ENCODE results near the gene BCAR3.

The BCAR3 gene

GRCh38 chr1:93658188-93658587 is 23.4 kb downstream of the BCAR3 start:
- no peaks in the 10 kb centered on the region for H3K27me3 ChIP-seq (ENCODE audit: control insufficient read depth in 1 of 2, insufficient read depth in 1 of 2, low read length in 2 of 2)
- H3K4me3 ChIP-seq (ENCODE audit: insufficient read depth in 1 of 2, low read depth in 1 of 2, low read length in 2 of 2) = no peak overlapping the region
- H3K4ac ChIP-seq (ENCODE audit: low read depth in 1 of 2, low read length in 2 of 2) = no peak overlapping the region
- DNase-seq = no peak
- H3K14ac ChIP-seq (ENCODE audit: low read length in 2 of 2) = no peak overlapping the region
- H3K9ac ChIP-seq (ENCODE audit: low read length) = no peak overlapping the region
- H3K79me1 ChIP-seq (replicated peaks; ENCODE audit: low read length, poor library complexity, severe bottlenecking) = peaks cover 19% of the 10 kb centered on the region
- no peak overlapping the region for H2BK15ac ChIP-seq (ENCODE audit: low read depth, poor library complexity, severe bottlenecking)
- no peak overlapping the region for H2BK12ac ChIP-seq (ENCODE audit: low read length in 2 of 2)
- H3K18ac ChIP-seq (ENCODE audit: low read depth in 1 of 2, low read length in 2 of 2) = no peak overlapping the region
- H3K4me2 ChIP-seq (ENCODE audit: low read length, poor library complexity, severe bottlenecking) = no peak overlapping the region
- H3K23ac ChIP-seq (ENCODE audit: low read length in 2 of 2) = no peak overlapping the region
- H2BK5ac ChIP-seq (ENCODE audit: low read depth, low read length, poor library complexity, severe bottlenecking) = no peak overlapping the region
- no peak overlapping the region for H4K91ac ChIP-seq (ENCODE audit: low read length)
- no peak overlapping the region for H3K27ac ChIP-seq (ENCODE audit: low read length, poor library complexity, severe bottlenecking)
- H2BK120ac ChIP-seq (ENCODE audit: low read depth, low read length) = no peak overlapping the region
- H3K4me1 ChIP-seq (ENCODE audit: control insufficient read depth, insufficient read depth, low read depth, low read length) = peaks cover 9% of the 10 kb centered on the region
- H3K36me3 ChIP-seq (ENCODE audit: control insufficient read depth in 1 of 2, insufficient read depth in 2 of 2, low read depth in 1 of 2, low read length in 2 of 2) = peaks cover 18 to 61% of the 10 kb centered on the region in 2 experiments
- no peaks in the 10 kb centered on the region for H3K9me3 ChIP-seq (ENCODE audit: control insufficient read depth, low read length)
- 98% methylated on average over 5 of the region's 5 CpGs for WGBS
- H2AK5ac ChIP-seq (ENCODE audit: low read length, severe bottlenecking) = no peak overlapping the region
- no peak overlapping the region for H4K8ac ChIP-seq (ENCODE audit: low read length)
- no peak overlapping the region for H2AFZ ChIP-seq (ENCODE audit: low read depth, low read length)

GRCh38 chr1:93656491-93656890 is 25.1 kb downstream of the BCAR3 start:
- H4K8ac ChIP-seq (ENCODE audit: low read length) = no peak overlapping the region
- no peak overlapping the region for H2AFZ ChIP-seq (ENCODE audit: low read depth, low read length)
- no peaks in the 10 kb centered on the region for H3K27me3 ChIP-seq (ENCODE audit: control insufficient read depth in 1 of 2, insufficient read depth in 1 of 2, low read length in 2 of 2)
- no peak overlapping the region for H3K4me3 ChIP-seq (ENCODE audit: insufficient read depth in 1 of 2, low read depth in 1 of 2, low read length in 2 of 2)
- peaks cover 8% of the 10 kb centered on the region for H3K4me1 ChIP-seq (ENCODE audit: control insufficient read depth, insufficient read depth, low read depth, low read length)
- no peak for DNase-seq
- peaks cover 20% of the 10 kb centered on the region for H3K79me1 ChIP-seq (replicated peaks; ENCODE audit: low read length, poor library complexity, severe bottlenecking)
- H3K23ac ChIP-seq (ENCODE audit: low read length in 2 of 2) = no peak overlapping the region
- H3K36me3 ChIP-seq (ENCODE audit: control insufficient read depth in 1 of 2, insufficient read depth in 2 of 2, low read depth in 1 of 2, low read length in 2 of 2) = peaks cover 18 to 64% of the 10 kb centered on the region in 2 experiments
- no peak overlapping the region for H2BK5ac ChIP-seq (ENCODE audit: low read depth, low read length, poor library complexity, severe bottlenecking)
- no peak overlapping the region for H4K91ac ChIP-seq (ENCODE audit: low read length)
- no peak overlapping the region for H2BK12ac ChIP-seq (ENCODE audit: low read length in 2 of 2)
- H3K14ac ChIP-seq (ENCODE audit: low read length in 2 of 2) = no peak overlapping the region
- no peak overlapping the region for H2BK15ac ChIP-seq (ENCODE audit: low read depth, poor library complexity, severe bottlenecking)
- H3K27ac ChIP-seq (ENCODE audit: low read length, poor library complexity, severe bottlenecking) = no peak overlapping the region
- 88% methylated on average over 5 of the region's 5 CpGs for WGBS
- H3K18ac ChIP-seq (ENCODE audit: low read depth in 1 of 2, low read length in 2 of 2) = no peak overlapping the region
- H3K9ac ChIP-seq (ENCODE audit: low read length) = no peak overlapping the region
- H2AK5ac ChIP-seq (ENCODE audit: low read length, severe bottlenecking) = no peak overlapping the region
- no peak overlapping the region for H2BK120ac ChIP-seq (ENCODE audit: low read depth, low read length)
- H3K4me2 ChIP-seq (ENCODE audit: low read length, poor library complexity, severe bottlenecking) = no peak overlapping the region
- H3K4ac ChIP-seq (ENCODE audit: low read depth in 1 of 2, low read length in 2 of 2) = no peak overlapping the region
- H3K9me3 ChIP-seq (ENCODE audit: control insufficient read depth, low read length) = no peaks in the 10 kb centered on the region

- peak overlapping the region in 1 of 2 experiments; percentile 1 for H3K14ac ChIP-seq (ENCODE audit: low read length in 2 of 2)
- no peak overlapping the region for H2AK5ac ChIP-seq (ENCODE audit: low read length, severe bottlenecking)
- WGBS = 98% methylated on average over 6 of the region's 6 CpGs
- no peak overlapping the region for H3K9ac ChIP-seq (ENCODE audit: low read length)
- H3K4me3 ChIP-seq (ENCODE audit: insufficient read depth in 1 of 2, low read depth in 1 of 2, low read length in 2 of 2) = no peak overlapping the region
- DNase-seq = no peak
- no peak overlapping the region for H3K23ac ChIP-seq (ENCODE audit: low read length in 2 of 2)
- H3K9me3 ChIP-seq (ENCODE audit: control insufficient read depth, low read length) = no peaks in the 10 kb centered on the region
- H2BK5ac ChIP-seq (ENCODE audit: low read depth, low read length, poor library complexity, severe bottlenecking) = no peak overlapping the region
- H3K4ac ChIP-seq (ENCODE audit: low read depth in 1 of 2, low read length in 2 of 2) = no peak overlapping the region
- no peak overlapping the region for H2AFZ ChIP-seq (ENCODE audit: low read depth, low read length)
- no peak overlapping the region for H3K27ac ChIP-seq (ENCODE audit: low read length, poor library complexity, severe bottlenecking)
- no peak overlapping the region for H2BK15ac ChIP-seq (ENCODE audit: low read depth, poor library complexity, severe bottlenecking)
- H2BK120ac ChIP-seq (ENCODE audit: low read depth, low read length) = no peak overlapping the region
- H3K27me3 ChIP-seq (ENCODE audit: control insufficient read depth in 1 of 2, insufficient read depth in 1 of 2, low read length in 2 of 2) = no peaks in the 10 kb centered on the region
- peaks cover 21% of the 10 kb centered on the region for H3K79me1 ChIP-seq (replicated peaks; ENCODE audit: low read length, poor library complexity, severe bottlenecking)
- H2BK12ac ChIP-seq (ENCODE audit: low read length in 2 of 2) = no peak overlapping the region
- no peak overlapping the region for H4K8ac ChIP-seq (ENCODE audit: low read length)
- no peak overlapping the region for H4K91ac ChIP-seq (ENCODE audit: low read length)
- peak overlapping the region in 1 of 2 experiments; percentile 11 for H3K18ac ChIP-seq (ENCODE audit: low read depth in 1 of 2, low read length in 2 of 2)
- H3K4me2 ChIP-seq (ENCODE audit: low read length, poor library complexity, severe bottlenecking) = no peak overlapping the region
- peaks cover 21 to 83% of the 10 kb centered on the region in 2 experiments for H3K36me3 ChIP-seq (ENCODE audit: control insufficient read depth in 1 of 2, insufficient read depth in 2 of 2, low read depth in 1 of 2, low read length in 2 of 2)
- peaks cover 2% of the 10 kb centered on the region for H3K4me1 ChIP-seq (ENCODE audit: control insufficient read depth, insufficient read depth, low read depth, low read length)
Measured at GRCh38 chr1:93653656-93654055, 28.0 kb downstream of the BCAR3 start.

- Histone ChIP-seq H2BK12ac (ENCODE audit: low read length in 2 of 2) (no peak overlapping the region), H4K8ac (ENCODE audit: low read length) (no peak overlapping the region), H2AK5ac (ENCODE audit: low read length, severe bottlenecking) (no peak overlapping the region), H3K4me3 (ENCODE audit: insufficient read depth in 1 of 2, low read depth in 1 of 2, low read length in 2 of 2) (no peak overlapping the region), H2AFZ (ENCODE audit: low read depth, low read length) (no peak overlapping the region), H2BK5ac (ENCODE audit: low read depth, low read length, poor library complexity, severe bottlenecking) (no peak overlapping the region), H3K27ac (ENCODE audit: low read length, poor library complexity, severe bottlenecking) (no peak overlapping the region), H3K9me3 (ENCODE audit: control insufficient read depth, low read length) (no peaks in the 10 kb centered on the region), H2BK15ac (ENCODE audit: low read depth, poor library complexity, severe bottlenecking) (no peak overlapping the region), H3K4me1 (ENCODE audit: control insufficient read depth, insufficient read depth, low read depth, low read length) (peaks cover 2% of the 10 kb centered on the region), H3K18ac (ENCODE audit: low read depth in 1 of 2, low read length in 2 of 2) (no peak overlapping the region), H4K91ac (ENCODE audit: low read length) (no peak overlapping the region), H3K79me1 (replicated peaks; ENCODE audit: low read length, poor library complexity, severe bottlenecking) (peaks cover 22% of the 10 kb centered on the region), H3K4ac (ENCODE audit: low read depth in 1 of 2, low read length in 2 of 2) (no peak overlapping the region), H3K27me3 (ENCODE audit: control insufficient read depth in 1 of 2, insufficient read depth in 1 of 2, low read length in 2 of 2) (no peaks in the 10 kb centered on the region), H3K23ac (ENCODE audit: low read length in 2 of 2) (no peak overlapping the region), H3K9ac (ENCODE audit: low read length) (peak overlapping the region; percentile 21), H3K36me3 (ENCODE audit: control insufficient read depth in 1 of 2, insufficient read depth in 2 of 2, low read depth in 1 of 2, low read length in 2 of 2) (peaks cover 22 to 85% of the 10 kb centered on the region in 2 experiments), H3K4me2 (ENCODE audit: low read length, poor library complexity, severe bottlenecking) (no peak overlapping the region), H3K14ac (ENCODE audit: low read length in 2 of 2) (no peak overlapping the region), H2BK120ac (ENCODE audit: low read depth, low read length) (no peak overlapping the region)
- WGBS = 94% methylated on average over 6 of the region's 7 CpGs
- no peak for DNase-seq
Measured at GRCh38 chr1:93652323-93652949, 29.2 kb downstream of the BCAR3 start.

Measured in mesenchymal stem cell (in vitro differentiated cells and primary cell).